Sigmoid colon (tissue), 7 donors: ENCODE results near the gene DDOST. TPM values are rescaled to one million over a fixed set of nuclear protein-coding genes. Genes with fewer than 3 reads are reported as not detected.

Source experiments
- DNase-seq: peaks from one replicate; pipeline ENCODE4 v3.0.0-alpha.2; 2019
- H3K27ac ChIP-seq, 4 donors: fragments of 200-600 bp; sonication (generic); one replicate each; pipeline ENCODE4 v1.5.1; 2016 to 2019; ENCODE audit warnings: mild to moderate bottlenecking in 1 of 4
- H3K27me3 ChIP-seq, 3 donors: fragments of 200-600 bp; sonication (generic); one replicate each; pipeline ENCODE4 v1.5.1; 2019; ENCODE audit warnings: mild to moderate bottlenecking in 1 of 3
- H3K36me3 ChIP-seq, 4 donors: fragments of 200-600 bp; sonication (generic); one replicate each; pipeline ENCODE4 v1.5.1; 2016 to 2019
- H3K4me1 ChIP-seq, 4 donors: fragments of 200-600 bp; sonication (generic); one replicate each; pipeline ENCODE4 v1.5.1; 2017 to 2019
- H3K4me3 ChIP-seq, 4 donors: fragments of 200-600 bp; sonication (generic); one replicate each; pipeline ENCODE4 v1.5.1; 2017 to 2019; ENCODE audit warnings: mild to moderate bottlenecking in 2 of 4, moderate library complexity in 1 of 4
- H3K9me3 ChIP-seq, 4 donors: fragments of 200-600 bp in 3 of 4; sonication (generic) in 3 of 4; one replicate each; pipeline versions ENCODE4 v1.5.1 to v1.6.1; 2013 to 2019
- EP300 ChIP-seq, 4 donors: sonication (generic); formaldehyde crosslinking; IDR thresholded peaks; one replicate each; pipeline ENCODE4 v1.6.1; 2017; ENCODE audit warnings: antibody characterized with exemption in 4 of 4
- POLR2A ChIP-seq, 2 donors: fragments of 450-650 bp; IDR thresholded peaks; one replicate each; pipeline ENCODE4 v1.6.1; 2016; ENCODE audit warnings: antibody characterized with exemption in 2 of 2, mild to moderate bottlenecking in 2 of 2, moderate library complexity in 2 of 2
- POLR2AphosphoS5 ChIP-seq, 4 donors: sonication (generic); formaldehyde crosslinking; IDR thresholded peaks; one replicate each; pipeline ENCODE4 v1.6.1; 2017; ENCODE audit warnings: antibody characterized with exemption in 4 of 4
- WGBS, 2 donors: extraction: QIAGEN DNeasy Blood & Tissue Kit; methylation state at CpG; one replicate each; pipeline ENCODE4 v1.1.7; 2013; 5-methylcytosine and 5-hydroxymethylcytosine counted together
- intact Hi-C: fragments of 100-400 bp; cut with DNase I; formaldehyde crosslinking; loops from one replicate; pipeline ENCODE4 v1.15.1; 2023
- polyA plus RNA-seq, 3 donors: library from polyadenylated mRNA; stranded (reverse); fragments of 200-250 nt; gene quantifications; one replicate each; pipeline ENCODE4 v1.2.3, GENCODE V29; 2013
- total RNA-seq, 4 donors: library from RNA; depleted of rRNA; stranded (reverse); fragments of >200 nt; gene quantifications; one replicate each; pipeline ENCODE4 v1.1.0, GENCODE V29; 2016
- TF ChIP-seq, protein P1 (sequence below), 4 experiments: fragments of 450-650 bp in 3 of 4; fragments of 200-600 bp in 1 of 4; IDR thresholded peaks; one replicate each; pipeline ENCODE4 v1.5.1; 2016 to 2019; ENCODE audit warnings: antibody characterized with exemption in 4 of 4, mild to moderate bottlenecking in 3 of 4, moderate library complexity in 2 of 4
- donor health status: healthy with polysubstance abuse.
- donor health status: Bipolar disorder and iron deficiency.
- donor health status: healthy.

The DDOST gene
- total and polyA plus RNA-seq, 7 donors = 61.3 to 243 (median 88.5) TPM

DNA sequence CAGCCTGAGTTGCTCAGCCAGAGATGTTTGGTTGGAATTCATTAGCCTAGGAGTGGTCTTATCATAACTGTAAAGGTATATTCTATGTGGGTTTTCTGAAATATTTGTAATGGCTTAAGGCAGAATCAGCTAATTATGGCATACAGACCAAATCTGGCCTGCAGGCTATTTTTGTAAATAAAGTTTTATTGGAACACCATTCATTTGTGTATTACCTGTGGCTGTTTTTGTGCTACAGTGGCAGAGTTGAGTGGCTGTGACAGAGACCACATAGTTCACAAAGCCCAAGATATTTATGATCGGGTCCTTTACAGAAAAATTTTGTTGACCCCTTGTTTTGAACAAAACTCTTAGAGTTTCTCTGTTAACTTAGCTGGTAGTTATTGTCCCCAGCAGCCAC lies 7.4 kb upstream of the DDOST start:
- Histone ChIP-seq H3K9me3 (no peaks in the 10 kb centered on the region), H3K4me3 (no peak overlapping the region), H3K36me3 (no peaks in the 10 kb centered on the region), H3K27me3 (no peaks in the 10 kb centered on the region), H3K4me1 (no peaks in the 10 kb centered on the region), H3K27ac (no peak overlapping the region)
- TF ChIP-seq, protein P1, sequence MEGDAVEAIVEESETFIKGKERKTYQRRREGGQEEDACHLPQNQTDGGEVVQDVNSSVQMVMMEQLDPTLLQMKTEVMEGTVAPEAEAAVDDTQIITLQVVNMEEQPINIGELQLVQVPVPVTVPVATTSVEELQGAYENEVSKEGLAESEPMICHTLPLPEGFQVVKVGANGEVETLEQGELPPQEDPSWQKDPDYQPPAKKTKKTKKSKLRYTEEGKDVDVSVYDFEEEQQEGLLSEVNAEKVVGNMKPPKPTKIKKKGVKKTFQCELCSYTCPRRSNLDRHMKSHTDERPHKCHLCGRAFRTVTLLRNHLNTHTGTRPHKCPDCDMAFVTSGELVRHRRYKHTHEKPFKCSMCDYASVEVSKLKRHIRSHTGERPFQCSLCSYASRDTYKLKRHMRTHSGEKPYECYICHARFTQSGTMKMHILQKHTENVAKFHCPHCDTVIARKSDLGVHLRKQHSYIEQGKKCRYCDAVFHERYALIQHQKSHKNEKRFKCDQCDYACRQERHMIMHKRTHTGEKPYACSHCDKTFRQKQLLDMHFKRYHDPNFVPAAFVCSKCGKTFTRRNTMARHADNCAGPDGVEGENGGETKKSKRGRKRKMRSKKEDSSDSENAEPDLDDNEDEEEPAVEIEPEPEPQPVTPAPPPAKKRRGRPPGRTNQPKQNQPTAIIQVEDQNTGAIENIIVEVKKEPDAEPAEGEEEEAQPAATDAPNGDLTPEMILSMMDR (IDR thresholded peaks at IDR 0.05) = no peak
- TF ChIP-seq EP300 (IDR thresholded peaks at IDR 0.05) (no peak), POLR2AphosphoS5 (IDR thresholded peaks at IDR 0.05) (no peak), POLR2A (IDR thresholded peaks at IDR 0.05) (no peak)
- no peak for DNase-seq
- intact Hi-C loops = no loop called here
- 93 to 97% methylated on average over 1 of the region's 1 CpG for WGBS, 2 donors

DNA sequence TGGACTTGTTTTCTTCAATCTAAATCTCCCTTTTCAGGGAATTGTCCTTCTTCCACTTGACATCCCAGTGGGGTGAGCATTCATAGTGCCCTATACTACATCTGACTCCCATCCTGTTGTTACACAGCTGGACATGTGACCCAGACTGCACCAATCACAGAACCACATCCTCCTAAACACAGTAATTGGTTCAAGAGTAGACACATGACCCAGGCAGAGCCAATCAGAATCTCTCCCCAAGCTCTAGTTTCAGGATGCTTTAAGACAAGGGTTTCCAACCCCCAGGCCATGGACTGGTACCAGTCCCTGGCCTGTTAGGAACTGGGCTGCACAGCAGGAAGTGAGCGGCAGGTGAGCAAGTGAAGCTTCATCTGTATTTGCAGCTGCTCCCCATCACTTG lies 5.6 kb upstream of the DDOST start:
- H3K27ac ChIP-seq = no peak overlapping the region
- WGBS, 2 donors = 99% methylated on average over 1 of the region's 1 CpG
- DNase-seq = no peak
- peaks cover 0 to 8% (median 6%) of the 10 kb centered on the region in 4 donors for H3K4me1 ChIP-seq
- H3K27me3 ChIP-seq = no peaks in the 10 kb centered on the region
- H3K9me3 ChIP-seq = no peaks in the 10 kb centered on the region
- H3K4me3 ChIP-seq = no peak overlapping the region
- intact Hi-C loops = no loop called here
- no peaks in the 10 kb centered on the region for H3K36me3 ChIP-seq
- no peak for TF ChIP-seq POLR2A (IDR thresholded peaks at IDR 0.05)
- TF ChIP-seq, protein P1 (IDR thresholded peaks at IDR 0.05) = no peak
- no peak for TF ChIP-seq EP300 (IDR thresholded peaks at IDR 0.05)
- TF ChIP-seq POLR2AphosphoS5 (IDR thresholded peaks at IDR 0.05) = no peak

- WGBS, 2 donors = 82 to 83% methylated on average over 16 of the region's 16 CpGs
- DNase-seq = no peak
- no peak overlapping the region for H3K4me3 ChIP-seq
- H3K27ac ChIP-seq = no peak overlapping the region
- intact Hi-C loops = no loop called here
- no peaks in the 10 kb centered on the region for H3K36me3 ChIP-seq
- no peaks in the 10 kb centered on the region for H3K9me3 ChIP-seq
- peaks cover 0 to 8% (median 7%) of the 10 kb centered on the region in 4 donors for H3K4me1 ChIP-seq
- no peaks in the 10 kb centered on the region for H3K27me3 ChIP-seq
- TF ChIP-seq POLR2AphosphoS5 (IDR thresholded peaks at IDR 0.05) = no peak
- TF ChIP-seq, protein P1 (IDR thresholded peaks at IDR 0.05) = no peak
- no peak for TF ChIP-seq POLR2A (IDR thresholded peaks at IDR 0.05)
- no peak for TF ChIP-seq EP300 (IDR thresholded peaks at IDR 0.05)
Observed at GRCh38 chr1:20666146-20666545, 5.0 kb upstream of the DDOST start.

DNA sequence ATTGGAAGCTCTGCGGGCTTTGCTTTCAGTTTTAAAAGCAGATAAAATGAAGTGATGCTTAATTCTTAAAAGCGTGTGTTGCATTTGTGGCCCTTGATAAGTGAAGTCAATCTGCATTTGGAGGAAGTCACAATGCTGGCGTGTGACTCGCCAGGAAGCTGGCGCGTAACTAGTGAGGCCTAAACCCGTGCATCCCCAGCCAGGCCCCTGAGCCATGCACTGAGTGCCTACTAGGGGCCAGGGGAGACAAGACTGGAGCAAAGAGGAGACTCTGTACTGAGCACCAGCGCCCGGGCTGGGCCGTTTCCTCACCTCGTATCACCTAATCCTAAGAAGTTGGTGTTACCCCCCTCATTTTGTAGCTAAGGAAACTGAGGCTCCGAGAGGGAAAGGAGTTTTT lies 4.6 kb upstream of the DDOST start:
- Histone ChIP-seq H3K36me3 (no peaks in the 10 kb centered on the region), H3K9me3 (no peaks in the 10 kb centered on the region), H3K4me3 (no peak overlapping the region), H3K27ac (no peak overlapping the region), H3K4me1 (peaks cover 0 to 9% (median 7%) of the 10 kb centered on the region in 4 donors), H3K27me3 (no peaks in the 10 kb centered on the region)
- TF ChIP-seq, protein P1 (IDR thresholded peaks at IDR 0.05) = no peak
- TF ChIP-seq POLR2A (IDR thresholded peaks at IDR 0.05) = no peak
- TF ChIP-seq POLR2AphosphoS5 (IDR thresholded peaks at IDR 0.05) = no peak
- no peak for TF ChIP-seq EP300 (IDR thresholded peaks at IDR 0.05)
- WGBS, 2 donors = 49 to 69% methylated on average over 12 of the region's 12 CpGs
- no peak for DNase-seq
- intact Hi-C loops = no loop called here
